ENCODE results near the gene C10orf71. TPM values are rescaled to one million over a fixed set of nuclear protein-coding genes. Genes with fewer than 3 reads are reported as not detected.

C10orf71 gene
- total RNA-seq, 1 experiment from 2014 or later: not detected

GRCh38 chr10:49349390-49349789 lies 50.4 kb downstream of the C10orf71 start:
- in situ Hi-C loops (cut with HindIII; ENCODE audit: low pct_unique_long_range_greater_than_20kb, low sequenced_read_pairs): no loop called here
- DNase-seq (ENCODE audit: low read depth): no peak

GRCh38 chr10:49350138-49350537 lies 51.2 kb downstream of the C10orf71 start:
- DNase-seq (ENCODE audit: low read depth): no peak
- in situ Hi-C loops (cut with HindIII; ENCODE audit: low pct_unique_long_range_greater_than_20kb, low sequenced_read_pairs): no loop called here

- DNase-seq (ENCODE audit: low read depth): no peak
- in situ Hi-C loops (cut with HindIII; ENCODE audit: low pct_unique_long_range_greater_than_20kb, low sequenced_read_pairs): no loop called here
Observed at GRCh38 chr10:49350846-49351532, 52.0 kb downstream of the C10orf71 start.

GRCh38 chr10:49351669-49352068 lies 52.7 kb downstream of the C10orf71 start:
- no peak for DNase-seq (ENCODE audit: low read depth)
- in situ Hi-C loops (cut with HindIII; ENCODE audit: low pct_unique_long_range_greater_than_20kb, low sequenced_read_pairs): no loop called here

- in situ Hi-C loops (cut with HindIII; ENCODE audit: low pct_unique_long_range_greater_than_20kb, low sequenced_read_pairs): no loop called here
Observed at GRCh38 chr10:49352323-49352722, 53.4 kb downstream of the C10orf71 start.

GRCh38 chr10:49353026-49353894 lies 54.3 kb downstream of the C10orf71 start:
- in situ Hi-C loops (cut with HindIII; ENCODE audit: low pct_unique_long_range_greater_than_20kb, low sequenced_read_pairs): no loop called here

More at GRCh38 chr10:49352323-49352722, 53.4 kb downstream of the C10orf71 start:
- no peak for DNase-seq (ENCODE audit: low read depth)

GRCh38 chr10:49353895-49354566 lies 55.1 kb downstream of the C10orf71 start:
- DNase-seq (ENCODE audit: low read depth): no peak
- in situ Hi-C loops (cut with HindIII; ENCODE audit: low pct_unique_long_range_greater_than_20kb, low sequenced_read_pairs): no loop called here

More at GRCh38 chr10:49353026-49353894, 54.3 kb downstream of the C10orf71 start:
- DNase-seq (ENCODE audit: low read depth): no peak

- in situ Hi-C loops (cut with HindIII; ENCODE audit: low pct_unique_long_range_greater_than_20kb, low sequenced_read_pairs): no loop called here
- no peak for DNase-seq (ENCODE audit: low read depth)
Observed at GRCh38 chr10:49354593-49354992, 55.6 kb downstream of the C10orf71 start.

- no peak for DNase-seq (ENCODE audit: low read depth)
- in situ Hi-C loops (cut with HindIII; ENCODE audit: low pct_unique_long_range_greater_than_20kb, low sequenced_read_pairs): no loop called here
Observed at GRCh38 chr10:49355221-49355620, 56.3 kb downstream of the C10orf71 start.

GRCh38 chr10:49356181-49356580 lies 57.2 kb downstream of the C10orf71 start:
- DNase-seq (ENCODE audit: low read depth): no peak
- in situ Hi-C loops (cut with HindIII; ENCODE audit: low pct_unique_long_range_greater_than_20kb, low sequenced_read_pairs): no loop called here

GRCh38 chr10:49356944-49357343 lies 58.0 kb downstream of the C10orf71 start:
- in situ Hi-C loops (cut with HindIII; ENCODE audit: low pct_unique_long_range_greater_than_20kb, low sequenced_read_pairs): no loop called here
- no peak for DNase-seq (ENCODE audit: low read depth)

GRCh38 chr10:49357910-49358309 lies 58.9 kb downstream of the C10orf71 start:
- DNase-seq (ENCODE audit: low read depth): no peak
- in situ Hi-C loops (cut with HindIII; ENCODE audit: low pct_unique_long_range_greater_than_20kb, low sequenced_read_pairs): no loop called here

- in situ Hi-C loops (cut with HindIII; ENCODE audit: low pct_unique_long_range_greater_than_20kb, low sequenced_read_pairs): no loop called here
- DNase-seq (ENCODE audit: low read depth): no peak
Observed at GRCh38 chr10:49359349-49360270, 60.6 kb downstream of the C10orf71 start.

- no peak for DNase-seq (ENCODE audit: low read depth)
- in situ Hi-C loops (cut with HindIII; ENCODE audit: low pct_unique_long_range_greater_than_20kb, low sequenced_read_pairs): no loop called here
Observed at GRCh38 chr10:49360271-49361177, 61.6 kb downstream of the C10orf71 start.

- in situ Hi-C loops (cut with HindIII; ENCODE audit: low pct_unique_long_range_greater_than_20kb, low sequenced_read_pairs): no loop called here
Observed at GRCh38 chr10:49361178-49361554, 62.2 kb downstream of the C10orf71 start.

GRCh38 chr10:49361735-49362568 lies 63.0 kb downstream of the C10orf71 start:
- DNase-seq (ENCODE audit: low read depth): no peak
- in situ Hi-C loops (cut with HindIII; ENCODE audit: low pct_unique_long_range_greater_than_20kb, low sequenced_read_pairs): no loop called here

More at GRCh38 chr10:49361178-49361554, 62.2 kb downstream of the C10orf71 start:
- DNase-seq (ENCODE audit: low read depth): no peak

Measured in Caki2 (cell line).